Cardiac muscle cell (in vitro differentiated cells and primary cell): ENCODE measurements around the gene CCDC88C. TPM values are rescaled to one million over a fixed set of nuclear protein-coding genes. Genes with fewer than 3 reads are reported as not detected.
"Not testable (repeated sequence)": the region's sequence is repeated elsewhere in the genome, so short reads cannot be mapped to it uniquely, and the experiment has no call there.

Source experiments
- DNase-seq, 2 donors: peaks; one replicate each; pipeline versions ENCODE4 v3.0.0 to v3.0.0-alpha.2; 2010 to 2017; ENCODE audit warnings: low read depth in 1 of 2, low spot score in 1 of 2
- H3K27ac ChIP-seq: fragments of 200-600 bp; sonication (generic); 2 replicates; pipeline ENCODE4 v1.5.1; 2016
- H3K27me3 ChIP-seq: fragments of 200-600 bp; sonication (generic); 2 replicates; pipeline ENCODE4 v1.6.0; 2016; ENCODE audit warnings: control low read depth
- H3K36me3 ChIP-seq: fragments of 200-600 bp; sonication (generic); 2 replicates; pipeline ENCODE4 v1.5.1; 2016; ENCODE audit warnings: control low read depth
- H3K4me1 ChIP-seq: fragments of 200-600 bp; sonication (generic); 2 replicates; pipeline ENCODE4 v1.8.1; 2017; ENCODE audit warnings: low read depth, mild to moderate bottlenecking, mixed run types
- H3K4me3 ChIP-seq: fragments of 200-600 bp; sonication (generic); 2 replicates; pipeline ENCODE4 v1.5.1; 2016; ENCODE audit warnings: mild to moderate bottlenecking
- H3K9me3 ChIP-seq: fragments of 200-600 bp; sonication (generic); 2 replicates; pipeline ENCODE4 v1.5.1; 2017; ENCODE audit warnings: low read depth, mild to moderate bottlenecking, control low read depth
- polyA plus RNA-seq: library from polyadenylated mRNA; unstranded; fragments of >200 nt; fragmentation: Nextera tagmentation; extraction: Ambion mirVana; gene quantifications from 2 replicates; pipeline ENCODE4 v1.2.1, GENCODE V29; 2016
- total RNA-seq: library from RNA; depleted of rRNA; stranded (reverse); fragments of >200 nt; gene quantifications from 2 replicates; pipeline ENCODE4 v1.2.3, GENCODE V29; 2016
- TF ChIP-seq, protein P1 (sequence below): IDR thresholded peaks from 2 replicates; pipeline ENCODE4 v1.5.1; 2012; ENCODE audit warnings: low read depth, mild to moderate bottlenecking, low read length

Gene CCDC88C
- total and polyA plus RNA-seq, 2 experiments from 2014 or later: 0.49 to 1.2 TPM

- H3K4me1 ChIP-seq: no peaks in the 10 kb centered on the region
- no peak overlapping the region for H3K27ac ChIP-seq
- TF ChIP-seq, protein P1, sequence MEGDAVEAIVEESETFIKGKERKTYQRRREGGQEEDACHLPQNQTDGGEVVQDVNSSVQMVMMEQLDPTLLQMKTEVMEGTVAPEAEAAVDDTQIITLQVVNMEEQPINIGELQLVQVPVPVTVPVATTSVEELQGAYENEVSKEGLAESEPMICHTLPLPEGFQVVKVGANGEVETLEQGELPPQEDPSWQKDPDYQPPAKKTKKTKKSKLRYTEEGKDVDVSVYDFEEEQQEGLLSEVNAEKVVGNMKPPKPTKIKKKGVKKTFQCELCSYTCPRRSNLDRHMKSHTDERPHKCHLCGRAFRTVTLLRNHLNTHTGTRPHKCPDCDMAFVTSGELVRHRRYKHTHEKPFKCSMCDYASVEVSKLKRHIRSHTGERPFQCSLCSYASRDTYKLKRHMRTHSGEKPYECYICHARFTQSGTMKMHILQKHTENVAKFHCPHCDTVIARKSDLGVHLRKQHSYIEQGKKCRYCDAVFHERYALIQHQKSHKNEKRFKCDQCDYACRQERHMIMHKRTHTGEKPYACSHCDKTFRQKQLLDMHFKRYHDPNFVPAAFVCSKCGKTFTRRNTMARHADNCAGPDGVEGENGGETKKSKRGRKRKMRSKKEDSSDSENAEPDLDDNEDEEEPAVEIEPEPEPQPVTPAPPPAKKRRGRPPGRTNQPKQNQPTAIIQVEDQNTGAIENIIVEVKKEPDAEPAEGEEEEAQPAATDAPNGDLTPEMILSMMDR: no peak
- no peaks in the 10 kb centered on the region for H3K27me3 ChIP-seq
- no peak overlapping the region for H3K4me3 ChIP-seq
- peak in 1 of 2 donors; percentile 47 for DNase-seq
- no peaks in the 10 kb centered on the region for H3K9me3 ChIP-seq
- no peaks in the 10 kb centered on the region for H3K36me3 ChIP-seq
Measured at GRCh38 chr14:91229743-91230200, 187.8 kb downstream of the CCDC88C start.

- Histone ChIP-seq H3K36me3 (no peaks in the 10 kb centered on the region), H3K9me3 (no peaks in the 10 kb centered on the region), H3K27me3 (no peaks in the 10 kb centered on the region), H3K4me3 (no peak overlapping the region), H3K4me1 (no peaks in the 10 kb centered on the region), H3K27ac (no peak overlapping the region)
- TF ChIP-seq, protein P1: no peak
- no peak for DNase-seq
Measured at GRCh38 chr14:91229005-91229382, 188.6 kb downstream of the CCDC88C start.

- no peaks in the 10 kb centered on the region for H3K9me3 ChIP-seq
- no peaks in the 10 kb centered on the region for H3K36me3 ChIP-seq
- H3K4me3 ChIP-seq: no peak overlapping the region
- no peaks in the 10 kb centered on the region for H3K4me1 ChIP-seq
- TF ChIP-seq, protein P1: no peak
- H3K27ac ChIP-seq: no peak overlapping the region
- no peaks in the 10 kb centered on the region for H3K27me3 ChIP-seq
- DNase-seq: peak in 1 of 2 donors; percentile 39
Measured at GRCh38 chr14:91228112-91229004, 189.3 kb downstream of the CCDC88C start.

GRCh38 chr14:91227183-91227628 lies 190.4 kb downstream of the CCDC88C start:
- Histone ChIP-seq H3K4me3 (no peak overlapping the region), H3K9me3 (no peaks in the 10 kb centered on the region), H3K4me1 (no peaks in the 10 kb centered on the region), H3K27ac (no peak overlapping the region), H3K36me3 (no peaks in the 10 kb centered on the region), H3K27me3 (no peaks in the 10 kb centered on the region)
- TF ChIP-seq, protein P1: no peak
- no peak for DNase-seq

- not testable (repeated sequence) for H3K9me3 ChIP-seq, DNase-seq, H3K4me3 ChIP-seq, H3K36me3 ChIP-seq, H3K27ac ChIP-seq, H3K27me3 ChIP-seq, H3K4me1 ChIP-seq
Measured at GRCh38 chr14:91226360-91226759, 191.3 kb downstream of the CCDC88C start.

DNA sequence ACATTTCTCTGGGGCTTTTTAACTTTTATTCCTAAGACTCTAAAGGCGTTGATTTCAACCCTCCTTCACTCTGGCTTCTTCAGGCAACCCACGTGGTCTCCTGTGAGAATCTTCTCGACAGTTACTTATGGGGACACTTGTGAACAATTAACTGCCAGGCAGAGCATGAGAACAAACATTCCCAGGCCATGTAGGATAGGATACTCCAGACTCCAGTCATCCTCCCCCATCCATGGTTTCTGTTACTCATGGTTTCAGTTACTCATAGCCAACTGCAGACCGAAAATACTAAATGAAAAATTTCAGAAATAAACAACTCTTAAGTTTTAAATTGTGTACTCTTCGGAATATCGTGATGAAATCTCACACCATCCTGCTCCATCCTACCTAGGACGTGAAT lies 192.6 kb downstream of the CCDC88C start:
- no peaks in the 10 kb centered on the region for H3K36me3 ChIP-seq
- TF ChIP-seq, protein P1: no peak
- no peak for DNase-seq

More for the DNA sequence above, 192.6 kb downstream of the CCDC88C start:
- Histone ChIP-seq H3K27ac (no peak overlapping the region), H3K4me3 (no peak overlapping the region), H3K9me3 (no peaks in the 10 kb centered on the region), H3K4me1 (no peaks in the 10 kb centered on the region), H3K27me3 (no peaks in the 10 kb centered on the region)
